HG03025 (cell line): Measurements from ENCODE around the gene PNKD.

ENCODE experiments used
- ATAC-seq: cut with Tn5 transposase; IDR thresholded peaks from one replicate; pipeline ENCODE4 v1.9.1; 2021; ENCODE audit warnings: mild to moderate bottlenecking, moderate library complexity; ENCODE audit not compliant: unreplicated experiment, low FRiP score

PNKD gene

GRCh38 chr2:218256612-218257350 is 13.5 kb upstream of the PNKD start:
- ATAC-seq, result no peak

- peak; percentile 73 for ATAC-seq
These were observed 12.8 kb upstream of the PNKD start for GRCh38 chr2:218257390-218257981.

- no peak for ATAC-seq
These were observed 11.0 kb upstream of the PNKD start for GRCh38 chr2:218259099-218259961.

GRCh38 chr2:218260166-218260565 is 10.2 kb upstream of the PNKD start:
- no peak for ATAC-seq

GRCh38 chr2:218260742-218261422 is 9.4 kb upstream of the PNKD start, which contains the start of gene GPBAR1:
GPBAR1 (plus strand) TSS chr2:218261015; CDS start chr2:218262725, 1,710 bp downstream.
- no peak for ATAC-seq

- no peak for ATAC-seq
These were observed 8.7 kb upstream of the PNKD start for GRCh38 chr2:218261423-218262236.

- no peak for ATAC-seq
These were observed 8.1 kb upstream of the PNKD start for GRCh38 chr2:218262237-218262600.

- no peak for ATAC-seq
These were observed 7.4 kb upstream of the PNKD start for GRCh38 chr2:218262631-218263586.

- no peak for ATAC-seq
These were observed 6.3 kb upstream of the PNKD start for GRCh38 chr2:218263817-218264641.

- no peak for ATAC-seq
These were observed 5.4 kb upstream of the PNKD start for GRCh38 chr2:218264773-218265561.

GRCh38 chr2:218265626-218266025 is 4.7 kb upstream of the PNKD start:
- no peak for ATAC-seq

GRCh38 chr2:218266316-218266979 is 3.9 kb upstream of the PNKD start:
- ATAC-seq, result no peak

GRCh38 chr2:218267259-218267658 is 3.1 kb upstream of the PNKD start:
- no peak for ATAC-seq

- peak; percentile 1 for ATAC-seq
These were observed 585 bp downstream of the PNKD start for GRCh38 chr2:218270721-218271486.

- ATAC-seq, result no peak
These were observed 1.1 kb downstream of the PNKD start for GRCh38 chr2:218271487-218271797.

GRCh38 chr2:218271865-218272530 is 1.7 kb downstream of the PNKD start:
- ATAC-seq, result no peak
